Stomach (tissue), 4 donors: Measurements from ENCODE around the gene LRCH4.

ENCODE experiments used
- CTCF ChIP-seq, 7 experiments: fragments of 450-650 bp in 4 of 7; fragments of 200-600 bp in 3 of 7; sonication (generic) in 3 of 7; IDR thresholded peaks; one replicate each; pipeline ENCODE4 v1.5.1; 2016 to 2019; ENCODE audit warnings: antibody characterized with exemption in 7 of 7, control low read depth in 2 of 7, mild to moderate bottlenecking in 1 of 7
- EP300 ChIP-seq: sonication (generic); formaldehyde crosslinking; IDR thresholded peaks from one replicate; pipeline ENCODE4 v1.6.1; 2017; ENCODE audit warnings: antibody characterized with exemption
- POLR2A ChIP-seq, 4 donors: fragments of 450-650 bp; IDR thresholded peaks; one replicate each; pipeline ENCODE4 v1.6.1; 2016; ENCODE audit warnings: antibody characterized with exemption in 4 of 4, control low read depth in 2 of 4, mild to moderate bottlenecking in 1 of 4, moderate library complexity in 1 of 4
- POLR2AphosphoS5 ChIP-seq, 3 donors: sonication (generic); formaldehyde crosslinking; IDR thresholded peaks; one replicate each; pipeline ENCODE4 v1.6.1; 2016; ENCODE audit warnings: antibody characterized with exemption in 3 of 3

- TF ChIP-seq POLR2A (IDR thresholded peaks at IDR 0.05) (no peak), CTCF (IDR thresholded peaks at IDR 0.05) (no peak), POLR2AphosphoS5 (IDR thresholded peaks at IDR 0.05) (no peak), EP300 (no peak)
Measured at GRCh38 chr7:100591596-100591995, 5.7 kb upstream of the LRCH4 start.
